ENCODE results near the gene SENP8. TPM values are rescaled to one million over a fixed set of nuclear protein-coding genes. Genes with fewer than 3 reads are reported as not detected.

Gene SENP8
- total and polyA plus RNA-seq, 2 of the 4 experiments (the other 2 are of a cell fraction) = 1.6 to 2.9 TPM

DNA sequence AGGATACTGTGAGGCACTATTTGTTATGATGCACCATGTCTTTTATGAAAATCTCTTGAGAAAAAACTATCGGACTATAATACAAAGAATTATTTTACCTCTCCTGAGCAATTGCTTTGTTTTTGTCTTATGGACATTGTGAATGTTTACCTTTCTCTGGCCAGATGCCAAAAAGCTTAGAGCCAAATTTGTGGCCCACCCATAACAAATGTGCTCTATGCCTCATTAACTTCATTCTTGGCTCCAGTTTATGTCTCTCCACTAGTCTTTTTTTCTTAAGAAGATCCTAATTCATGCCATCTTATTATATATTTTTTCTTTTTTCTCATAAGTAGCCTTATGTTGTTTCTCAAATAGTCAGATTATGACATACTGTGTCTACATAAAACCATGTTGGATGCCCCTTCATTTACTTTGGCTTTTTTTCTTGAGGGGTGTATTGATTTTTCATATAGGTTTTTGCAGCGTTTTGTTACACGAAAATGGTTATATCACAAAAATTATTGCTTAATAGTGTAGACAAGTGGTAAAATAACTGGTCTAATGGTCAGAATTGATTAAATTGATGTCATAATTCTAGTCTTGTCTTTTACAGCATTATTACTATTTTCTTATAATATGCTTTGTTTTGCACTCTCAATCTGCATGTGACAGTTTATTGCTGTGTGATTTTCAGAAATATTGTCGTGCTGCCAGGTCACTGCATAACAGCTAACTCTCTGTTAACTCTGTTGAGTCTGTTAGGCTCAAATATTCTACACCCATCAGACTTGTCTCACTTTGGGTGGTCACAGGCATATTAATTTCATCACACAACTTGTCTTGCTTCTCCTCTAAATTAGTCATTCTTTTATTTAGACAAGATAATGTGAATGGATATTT lies 18.2 kb downstream of the SENP8 start:
- POLR2A ChIA-PET (ENCODE audit: unreplicated experiment) = no interaction called here
- CTCF ChIA-PET = no interaction called here
- Histone ChIP-seq H2AFZ (replicated peaks; ENCODE audit: low read length, poor library complexity) (no peak overlapping the region), H2BK120ac (ENCODE audit: low read depth, low read length) (no peak overlapping the region), H2BK5ac (ENCODE audit: low read depth, low read length, poor library complexity, severe bottlenecking) (no peak overlapping the region), H4K91ac (ENCODE audit: insufficient read depth, low read depth, low read length) (no peak overlapping the region), H3K4me3 (ENCODE audit: insufficient read depth, low read depth, low read length) (no peak overlapping the region), H4K8ac (ENCODE audit: low read depth in 2 of 2, low read length in 2 of 2) (no peak overlapping the region), H3K27me3 (ENCODE audit: control insufficient read depth, insufficient read depth, low read length) (no peaks in the 10 kb centered on the region), H3K18ac (ENCODE audit: low read depth, low read length) (no peak overlapping the region), H3K79me1 (ENCODE audit: low read depth in 1 of 2, low read length in 2 of 2) (no peaks in the 10 kb centered on the region; a peak in 1 of 4 replicates), H3K4ac (ENCODE audit: low read depth, low read length) (no peak overlapping the region), H3K4me2 (ENCODE audit: low read depth, low read length) (no peak overlapping the region), H3K9me3 (ENCODE audit: control insufficient read depth, insufficient read depth, low read length) (no peaks in the 10 kb centered on the region), H3K36me3 (ENCODE audit: control insufficient read depth, insufficient read depth, low read length) (0 out of 2 replicates have a peak, but pooled peaks cover 4% of the 10 kb centered on the region), H3K23ac (ENCODE audit: low read depth, low read length) (no peak overlapping the region), H4K20me1 (ENCODE audit: insufficient read depth, low read length) (no peaks in the 10 kb centered on the region), H3K9ac (ENCODE audit: low read depth, low read length) (no peak overlapping the region), H2BK20ac (ENCODE audit: low read depth, low read length) (no peak overlapping the region), H3K4me1 (ENCODE audit: control insufficient read depth, insufficient read depth, low read length) (peaks cover 3% of the 10 kb centered on the region), H3K14ac (replicated peaks; ENCODE audit: low read depth, low read length) (no peak overlapping the region), H3K9me1 (ENCODE audit: insufficient read depth, low read length) (no peaks in the 10 kb centered on the region), H2AK5ac (ENCODE audit: low read depth, low read length) (no peak overlapping the region), H3K27ac (ENCODE audit: insufficient read depth, low read length) (no peak overlapping the region), H2AK9ac (replicated peaks; ENCODE audit: low read depth, low read length, poor library complexity) (no peak overlapping the region), H4K5ac (ENCODE audit: low read depth, low read length) (no peak overlapping the region), H2BK15ac (ENCODE audit: low read depth, low read length) (no peak overlapping the region), H3K56ac (ENCODE audit: extremely low read depth, insufficient read depth, low read length) (no peak overlapping the region)
- in situ Hi-C loops (cut with MboI; ENCODE audit: low sequenced_read_pairs) (no loop called here), dilution Hi-C loops (cut with HindIII; ENCODE audit: low sequenced_read_pairs, unreplicated experiment) (no loop called here), intact Hi-C loops (cut with micrococcal nuclease) (no loop called here)
- DNase-seq = no peak
- TF ChIP-seq RAD21 (IDR thresholded peaks at IDR 0.05; ENCODE audit: low read length) (no peak), CEBPB (IDR thresholded peaks at IDR 0.05; ENCODE audit: low read depth, low read length) (no peak), SMC3 (IDR thresholded peaks at IDR 0.05; ENCODE audit: low read depth, low read length) (no peak), MXI1 (IDR thresholded peaks at IDR 0.05; ENCODE audit: borderline replicate concordance, low read depth, low read length) (no peak), NFE2L2 (IDR thresholded peaks at IDR 0.05; ENCODE audit: low read depth, low read length) (no peak), RCOR1 (IDR thresholded peaks at IDR 0.05; ENCODE audit: insufficient replicate concordance, low read length) (no peak), BHLHE40 (IDR thresholded peaks at IDR 0.05; ENCODE audit: low read depth, low read length) (no peak), CHD1 (IDR thresholded peaks at IDR 0.05; ENCODE audit: low read depth, low read length) (no peak)
- no peak for ATAC-seq (ENCODE audit: low read depth)
- BruUV-seq (replicated peaks) = no TSS peak
- WGBS, 2 experiments (ENCODE audit: extremely low coverage in 2 of 2, insufficient read length in 1 of 2) = no CpG with 5 or more reads among the region's 4 CpGs

Measured in IMR-90 (cell line).